H1 (cell line): ENCODE measurements around the gene LAMC1. TPM values are rescaled to one million over a fixed set of nuclear protein-coding genes. Genes with fewer than 3 reads are reported as not detected.

Experiments used
- CTCF ChIA-PET: fragments of 300-600 bp; sonication (Branson Sonifier 250); formaldehyde crosslinking; loops from one replicate; lab custom pipeline; 2021; ENCODE audit not compliant: partially characterized antibody; lab: Charles Lee
- POLR2A ChIA-PET: fragments of 300-600 bp; sonication (Branson Sonifier 250); formaldehyde crosslinking; loops from one replicate; lab custom pipeline; 2021; ENCODE audit warnings: inconsistent platforms; ENCODE audit not compliant: partially characterized antibody; lab: Charles Lee
- DNase-seq, 2 experiments: peaks; one replicate each; pipeline versions ENCODE4 v3.0.0 to v3.0.0-alpha.2; 2010 to 2022; ENCODE audit warnings: low spot score in 2 of 2, low read depth in 1 of 2, mixed read lengths in 1 of 2
- FAIRE-seq: peaks from 2 replicates; lab custom pipeline; 2011; peaks lifted over from hg19 to GRCh38; lab: Jason Lieb, UNC
- H2AFZ ChIP-seq: 2 replicates; pipeline ENCODE4 v1.8.1; 2012; ENCODE audit warnings: low read length, inconsistent platforms
- H2AK5ac ChIP-seq: 2 replicates; pipeline ENCODE4 v1.6.1; 2013; ENCODE audit warnings: low read depth, low read length
- H2BK120ac ChIP-seq: replicated peaks from 2 replicates; pipeline ENCODE3; 2013; ENCODE audit warnings: low read depth, low read length, inconsistent platforms
- H2BK12ac ChIP-seq: 2 replicates; pipeline ENCODE4 v1.6.1; 2013; ENCODE audit warnings: low read depth, low read length
- H2BK15ac ChIP-seq: 2 replicates; pipeline ENCODE4 v1.6.1; 2013; ENCODE audit warnings: low read length
- H2BK20ac ChIP-seq: 2 replicates; pipeline ENCODE4 v1.6.1; 2013; ENCODE audit warnings: low read length
- H2BK5ac ChIP-seq: 2 replicates; pipeline ENCODE4 v1.6.1; 2013; ENCODE audit warnings: low read depth, low read length
- H3K14ac ChIP-seq: 2 replicates; pipeline ENCODE4 v1.6.1; 2013; ENCODE audit warnings: inconsistent platforms; ENCODE audit not compliant: insufficient read length
- H3K18ac ChIP-seq: 2 replicates; pipeline ENCODE4 v1.6.1; 2013; ENCODE audit warnings: low read length; ENCODE audit errors: extremely low read depth
- H3K23ac ChIP-seq: 2 replicates; pipeline ENCODE4 v1.6.1; 2013; ENCODE audit warnings: inconsistent platforms; ENCODE audit not compliant: insufficient read length
- H3K23me2 ChIP-seq: 2 replicates; pipeline ENCODE4 v1.6.1; 2013; ENCODE audit warnings: low read depth, low read length
- H3K27ac ChIP-seq: 2 replicates; pipeline ENCODE4 v1.6.1; 2011; ENCODE audit warnings: low read depth, low read length, inconsistent platforms
- H3K27me3 ChIP-seq, 4 experiments: replicated peaks in 1 of 4; 1 replicate in 1 of 4; 2 replicates in 3 of 4; pipeline versions ENCODE4 v1.6.1 to v1.8.1; 2011 to 2013; ENCODE audit warnings: low read length in 3 of 4, mild to moderate bottlenecking in 3 of 4, inconsistent platforms in 2 of 4, mixed read lengths in 2 of 4, moderate library complexity in 1 of 4; ENCODE audit not compliant: control insufficient read depth in 3 of 4, insufficient read depth in 3 of 4; ENCODE audit errors: extremely low read depth in 1 of 4
- H3K36me3 ChIP-seq, 4 experiments: 2 replicates each; pipeline versions ENCODE4 v1.6.1 to v1.8.1; 2011 to 2013; ENCODE audit warnings: mild to moderate bottlenecking in 4 of 4, low read length in 3 of 4, moderate library complexity in 2 of 4, control low read depth in 1 of 4, inconsistent platforms in 1 of 4; ENCODE audit not compliant: insufficient read depth in 4 of 4, control insufficient read depth in 2 of 4
- H3K4ac ChIP-seq: replicated peaks from 2 replicates; pipeline ENCODE3; 2013; ENCODE audit warnings: low read length, low read depth, mixed read lengths, inconsistent platforms; ENCODE audit not compliant: insufficient read length
- H3K4me1 ChIP-seq, 4 experiments: replicated peaks in 1 of 4; 1 replicate in 1 of 4; 2 replicates in 3 of 4; pipeline versions ENCODE4 v1.6.1 to v1.8.1; 2011 to 2013; ENCODE audit warnings: low read length in 3 of 4, inconsistent platforms in 2 of 4, mixed read lengths in 1 of 4; ENCODE audit not compliant: insufficient read depth in 4 of 4, control insufficient read depth in 3 of 4
- H3K4me2 ChIP-seq, 2 experiments: 2 replicates each; pipeline versions ENCODE4 v1.6.1 to v1.8.1; 2011 to 2013; ENCODE audit warnings: low read depth in 2 of 2, low read length in 2 of 2, control low read depth in 1 of 2, inconsistent platforms in 1 of 2, mild to moderate bottlenecking in 1 of 2; ENCODE audit not compliant: insufficient read depth in 1 of 2
- H3K4me3 ChIP-seq, 4 experiments: fragments of 200-600, 300-600 bp in 1 of 4; sonication (generic), shearing (Covaris generic), sonication (Bioruptor Twin) in 1 of 4; 2 replicates each; pipeline versions ENCODE4 v1.5.1 to v1.8.1; 2011 to 2016; ENCODE audit warnings: low read length in 4 of 4, low read depth in 3 of 4, control low read depth in 2 of 4, inconsistent platforms in 2 of 4, mild to moderate bottlenecking in 2 of 4, mixed read lengths in 1 of 4, moderate library complexity in 1 of 4; ENCODE audit not compliant: insufficient read depth in 2 of 4; ENCODE audit errors: extremely low read depth in 1 of 4
- H3K56ac ChIP-seq: replicated peaks from 2 replicates; pipeline ENCODE3; 2013; ENCODE audit warnings: low read depth, mild to moderate bottlenecking, mixed read lengths, low read length, inconsistent platforms; ENCODE audit not compliant: insufficient read length
- H3K79me1 ChIP-seq: 2 replicates; pipeline ENCODE4 v1.6.1; 2013; ENCODE audit warnings: low read depth, low read length, control low read depth
- H3K79me2 ChIP-seq, 2 experiments: 2 replicates each; pipeline versions ENCODE4 v1.6.1 to v1.8.1; 2012 to 2013; ENCODE audit warnings: low read length in 2 of 2, mild to moderate bottlenecking in 2 of 2, inconsistent platforms in 1 of 2; ENCODE audit not compliant: insufficient read depth in 2 of 2, control insufficient read depth in 1 of 2
- H3K9ac ChIP-seq, 4 experiments: replicated peaks in 1 of 4; 1 replicate in 1 of 4; 2 replicates in 3 of 4; pipeline versions ENCODE4 v1.6.1 to v1.8.1; 2011 to 2013; ENCODE audit warnings: low read depth in 3 of 4, low read length in 3 of 4, control low read depth in 2 of 4, mild to moderate bottlenecking in 2 of 4, moderate library complexity in 2 of 4, inconsistent platforms in 1 of 4; ENCODE audit errors: extremely low read depth in 1 of 4
- H3K9me3 ChIP-seq, 2 experiments: 2 replicates each; pipeline versions ENCODE4 v1.6.1 to v1.8.1; 2012 to 2013; ENCODE audit warnings: mild to moderate bottlenecking in 2 of 2, moderate library complexity in 2 of 2, control low read depth in 1 of 2, inconsistent platforms in 1 of 2, low read depth in 1 of 2, low read length in 1 of 2, mixed read lengths in 1 of 2; ENCODE audit not compliant: insufficient read depth in 2 of 2
- H4K20me1 ChIP-seq, 2 experiments: replicated peaks in 1 of 2; 2 replicates each; pipeline versions ENCODE3 to v1.8.1; 2011 to 2013; ENCODE audit warnings: inconsistent platforms in 2 of 2, low read length in 2 of 2, mild to moderate bottlenecking in 1 of 2; ENCODE audit not compliant: insufficient read depth in 2 of 2, control insufficient read depth in 1 of 2
- H4K5ac ChIP-seq: 2 replicates; pipeline ENCODE4 v1.6.1; 2013; ENCODE audit warnings: low read length, low read depth, mixed read lengths, inconsistent platforms; ENCODE audit not compliant: insufficient read length
- H4K8ac ChIP-seq: 2 replicates; pipeline ENCODE4 v1.8.0; 2013; ENCODE audit warnings: mild to moderate bottlenecking, moderate library complexity, low read length, inconsistent platforms; ENCODE audit not compliant: insufficient read depth; ENCODE audit errors: extremely low read depth
- H4K91ac ChIP-seq: replicated peaks from 2 replicates; pipeline ENCODE3; 2013; ENCODE audit warnings: low read length, mixed read lengths, inconsistent platforms; ENCODE audit not compliant: insufficient read length
- BACH1 ChIP-seq: IDR thresholded peaks from 2 replicates; pipeline ENCODE4 v1.6.1; 2012; ENCODE audit warnings: low read length, improper control_type of control experiment
- CHD2 ChIP-seq: IDR thresholded peaks from 2 replicates; pipeline ENCODE4 v1.6.1; 2012; ENCODE audit warnings: low read length, improper control_type of control experiment
- EGR1 ChIP-seq: IDR thresholded peaks from 2 replicates; pipeline ENCODE4 v1.6.1; 2011; ENCODE audit warnings: low read depth, low read length, borderline replicate concordance
- EP300 ChIP-seq, 2 experiments: IDR thresholded peaks; 1 replicate in 1 of 2; 2 replicates in 1 of 2; pipeline ENCODE4 v1.6.1; 2011 to 2012; ENCODE audit warnings: low read depth in 2 of 2, low read length in 2 of 2, mild to moderate bottlenecking in 2 of 2, borderline replicate concordance in 1 of 2, inconsistent platforms in 1 of 2, moderate library complexity in 1 of 2
- EZH2 ChIP-seq: fragments of 200-600 bp; sonication (generic); IDR thresholded peaks from 2 replicates; pipeline ENCODE4 v1.7.1; 2012; ENCODE audit warnings: low read depth, mild to moderate bottlenecking, moderate library complexity, low read length, inconsistent platforms; ENCODE audit not compliant: severe bottlenecking
- POLR2AphosphoS5 ChIP-seq: IDR thresholded peaks from 2 replicates; pipeline ENCODE4 v1.6.1; 2011; ENCODE audit warnings: low read depth, low read length
- RFX5 ChIP-seq: IDR thresholded peaks from 2 replicates; pipeline ENCODE4 v1.6.1; 2011; ENCODE audit warnings: low read depth, low read length, improper control_type of control experiment, borderline replicate concordance
- RNF2 ChIP-seq: fragments of 200-900, 300-1000 bp; sonication (generic); IDR thresholded peaks from 2 replicates; pipeline ENCODE4 v1.7.1; 2016; ENCODE audit warnings: borderline replicate concordance, low read depth, mild to moderate bottlenecking, antibody characterized with exemption, low read length; ENCODE audit not compliant: poor library complexity, severe bottlenecking; ENCODE audit errors: missing control alignments
- SAP30 ChIP-seq: fragments of 300-600 bp; sonication (generic); IDR thresholded peaks from 2 replicates; pipeline ENCODE4 v1.7.1; 2012; ENCODE audit warnings: low read length, moderate library complexity, mild to moderate bottlenecking, inconsistent platforms; ENCODE audit not compliant: insufficient read depth, insufficient replicate concordance
- SIRT6 ChIP-seq: IDR thresholded peaks from one replicate; pipeline ENCODE4 v1.7.1; 2012; ENCODE audit warnings: low read length, inconsistent platforms
- SUZ12 ChIP-seq: fragments of 200-600 bp; sonication (generic); IDR thresholded peaks from 2 replicates; pipeline ENCODE4 v1.6.1; 2012; ENCODE audit warnings: mild to moderate bottlenecking, inconsistent platforms, low read length, moderate library complexity, mixed read lengths
- TAF7 ChIP-seq: optimal IDR thresholded peaks from 2 replicates; pipeline ENCODE3; 2011; ENCODE audit warnings: low read depth, mild to moderate bottlenecking, inconsistent platforms, low read length, moderate library complexity, borderline replicate concordance
- TEAD4 ChIP-seq: IDR thresholded peaks from 2 replicates; pipeline ENCODE4 v1.6.1; 2012; ENCODE audit warnings: low read depth, low read length, inconsistent platforms, mixed read lengths
- YY1 ChIP-seq: IDR thresholded peaks from 2 replicates; pipeline ENCODE4 v1.6.1; 2011; ENCODE audit warnings: low read depth, mild to moderate bottlenecking, low read length
- WGBS, 2 experiments: shearing (Covaris generic) in 1 of 2; methylation state at CpG; one replicate each; pipeline versions ENCODE4 v1.1.6 to v1.1.7; 2013 to 2015; ENCODE audit warnings: low lambda C conversion rate in 2 of 2, mixed read lengths in 2 of 2, inconsistent platforms in 1 of 2, low coverage in 1 of 2, missing lambda C conversion rate in 1 of 2; ENCODE audit not compliant: insufficient replicate concordance in 2 of 2, insufficient coverage in 1 of 2, insufficient read length in 1 of 2; ENCODE audit errors: extremely low coverage in 1 of 2, missing lambda C conversion rate in 1 of 2; 5-methylcytosine and 5-hydroxymethylcytosine counted together
- polyA plus RNA-seq, 7 experiments: library from polyadenylated mRNA; depleted of rRNA in 3 of 7; stranded (reverse) in 5 of 7; unstranded in 2 of 7; fragments of >200 nt in 5 of 7; fragments of 200-250 nt in 2 of 7; gene quantifications; 1 replicate in 5 of 7; 2 replicates in 1 of 7; 4 replicates in 1 of 7; pipeline versions ENCODE4 v1.2.1 to v1.2.3, GENCODE V29; 2011 to 2013; ENCODE audit warnings: missing spikeins in 2 of 7, mixed read lengths in 2 of 7
- total RNA-seq: library from RNA; stranded (reverse); fragmentation: NEBNext Ultra II Directional; extraction: Animal tissue kit (Norgen Biotek cat#: 25700); gene quantifications from 2 replicates; pipeline ENCODE4 v1.2.1, GENCODE V29; 2021

The LAMC1 gene
- total and polyA plus RNA-seq, 2 of the 8 experiments (the other 6 are each of a cell fraction or from before 2014, with no cell fraction given) = 47.6 to 90.3 TPM

GRCh38 chr1:183033205-183033604, 10.0 kb downstream of the LAMC1 start:
- no peaks in the 10 kb centered on the region for H3K23me2 ChIP-seq
- H3K79me2 ChIP-seq = peaks cover 0 to 51% of the 10 kb centered on the region in 2 experiments; a peak in 2 of 4 replicates
- ChIA-PET CTCF (interaction anchor here (1.0 to 1.5 kb wide), 2 partner anchors 13 to 71 kb away, joined by 3 to 5 read pairs; no protein-coding TSS in a partner anchor), POLR2A (interaction anchor here (1.0 kb wide), 1 partner anchor 23 kb away, joined by 3 read pairs; no protein-coding TSS in a partner anchor)
- H3K27me3 ChIP-seq = no peaks in the 10 kb centered on the region
- no peaks in the 10 kb centered on the region for H3K9me3 ChIP-seq
- H3K27ac ChIP-seq = no peak overlapping the region
- H2BK12ac ChIP-seq = no peak overlapping the region
- no peak for FAIRE-seq
- H3K14ac ChIP-seq = no peak overlapping the region
- H4K8ac ChIP-seq = no peak overlapping the region
- H4K20me1 ChIP-seq = peaks cover 2 to 7% of the 10 kb centered on the region in 2 experiments
- H2BK15ac ChIP-seq = no peak overlapping the region
- no peak overlapping the region for H3K23ac ChIP-seq
- H3K4me2 ChIP-seq = no peak overlapping the region
- no peak overlapping the region for H4K91ac ChIP-seq
- no peak overlapping the region for H2BK20ac ChIP-seq
- H3K4me1 ChIP-seq = peaks cover 0 to 6% (median 1%) of the 10 kb centered on the region in 4 experiments; a peak in 2 of 7 replicates
- no peak overlapping the region for H2BK120ac ChIP-seq
- no peak overlapping the region for H2AFZ ChIP-seq
- no peak overlapping the region for H2BK5ac ChIP-seq
- no peaks in the 10 kb centered on the region; a peak in 1 of 8 replicates for H3K36me3 ChIP-seq
- H4K5ac ChIP-seq = no peak overlapping the region
- H3K79me1 ChIP-seq = no peaks in the 10 kb centered on the region; the same call in 1 of the 2 replicates
- H3K9ac ChIP-seq = no peak overlapping the region
- no peak overlapping the region for H3K4me3 ChIP-seq
- H3K4ac ChIP-seq = no peak overlapping the region
- no peak overlapping the region for H3K18ac ChIP-seq
- H3K56ac ChIP-seq = no peak overlapping the region
- H2AK5ac ChIP-seq = no peak overlapping the region
- 93% methylated on average over 2 of the region's 2 CpGs; no CpG with 5 or more reads in 1 of the 2 experiments for WGBS, 2 experiments
- DNase-seq = no peak
- TF ChIP-seq YY1 (no peak), EP300 (IDR thresholded peaks at IDR 0.05; ENCODE audit: borderline replicate concordance in 1 of 2, low read depth in 2 of 2, low read length in 2 of 2) (no peak), RFX5 (no peak), SAP30 (no peak), BACH1 (no peak), RNF2 (no peak), EZH2 (no peak), EGR1 (no peak), TAF7 (no peak), POLR2AphosphoS5 (no peak), TEAD4 (no peak), CHD2 (no peak), SUZ12 (no peak), SIRT6 (no peak)
